ENCODE results near the gene TBKBP1. TPM values are rescaled to one million over a fixed set of nuclear protein-coding genes. Genes with fewer than 3 reads are reported as not detected.

Gene TBKBP1
- total and polyA plus RNA-seq, 12 donors, result 8.4 to 27.9 (median 12.6) TPM

- Histone ChIP-seq H3K4me1 (peaks cover 5 to 54% (median 30%) of the 10 kb centered on the region in 9 donors), H3K27ac (peak overlapping the region in 1 of 10 donors; percentile 67), H3K4me3 (no peak overlapping the region), H3K27me3 (no peaks in the 10 kb centered on the region), H3K9me3 (no peaks in the 10 kb centered on the region), H3K36me3 (peaks cover 0 to 68% (median 9%) of the 10 kb centered on the region in 9 donors)
- 93 to 95% methylated on average over 5 of the region's 5 CpGs for WGBS, 2 donors
- no peak for ATAC-seq
- TF ChIP-seq CTCF (IDR thresholded peaks at IDR 0.05), result no peak
- intact Hi-C loops (cut with DNase I), result loop anchor here in 2 of 10 donors (10.0 kb wide), 1 partner anchor 91 kb away; no protein-coding TSS in a partner anchor
- no peak for DNase-seq
Observed at GRCh38 chr17:47703671-47704070, 9.7 kb downstream of the TBKBP1 start.

- intact Hi-C loops (cut with DNase I), result loop anchor here in 2 of 10 donors (10.0 kb wide), 1 partner anchor 91 kb away; no protein-coding TSS in a partner anchor
- peak overlapping the region in 1 of 10 donors; percentile 67 for H3K27ac ChIP-seq
- no peaks in the 10 kb centered on the region for H3K27me3 ChIP-seq
- WGBS, 2 donors, result 69 to 84% methylated on average over 14 of the region's 14 CpGs
- H3K36me3 ChIP-seq, result peaks cover 0 to 65% (median 8%) of the 10 kb centered on the region in 9 donors
- DNase-seq (no peak), ATAC-seq (no peak)
- TF ChIP-seq CTCF (IDR thresholded peaks at IDR 0.05), result no peak
- H3K4me3 ChIP-seq, result no peak overlapping the region
- no peaks in the 10 kb centered on the region for H3K9me3 ChIP-seq
- peaks cover 5 to 54% (median 30%) of the 10 kb centered on the region in 9 donors for H3K4me1 ChIP-seq
Observed at GRCh38 chr17:47704116-47704515, 10.2 kb downstream of the TBKBP1 start.

GRCh38 chr17:47704736-47705135 lies 10.8 kb downstream of the TBKBP1 start:
- DNase-seq (no peak), ATAC-seq (no peak)
- 60 to 63% methylated on average over 6 of the region's 6 CpGs for WGBS, 2 donors
- no peak for TF ChIP-seq CTCF (IDR thresholded peaks at IDR 0.05)
- Histone ChIP-seq H3K4me1 (peaks cover 5 to 54% (median 30%) of the 10 kb centered on the region in 9 donors), H3K36me3 (peaks cover 0 to 65% (median 3%) of the 10 kb centered on the region in 9 donors), H3K9me3 (no peaks in the 10 kb centered on the region), H3K27ac (peak overlapping the region in 1 of 10 donors; percentile 67), H3K4me3 (no peak overlapping the region), H3K27me3 (no peaks in the 10 kb centered on the region)
- intact Hi-C loops (cut with DNase I), result loop anchor here in 2 of 10 donors (10.0 kb wide), 1 partner anchor 90 kb away; no protein-coding TSS in a partner anchor

GRCh38 chr17:47705536-47706530 lies 11.9 kb downstream of the TBKBP1 start:
- peaks cover 5 to 54% (median 30%) of the 10 kb centered on the region in 9 donors for H3K4me1 ChIP-seq
- TF ChIP-seq CTCF (IDR thresholded peaks at IDR 0.05), result no peak
- intact Hi-C loops (cut with DNase I), result loop anchor here in 2 of 10 donors (10.0 kb wide), 1 partner anchor 89 kb away; no protein-coding TSS in a partner anchor
- H3K4me3 ChIP-seq, result no peak overlapping the region
- DNase-seq (no peak), ATAC-seq (peak in 1 of 8 donors; percentile 6)
- H3K27ac ChIP-seq, result peak overlapping the region in 3 of 10 donors; percentile 15 to 67 (median 31)
- WGBS, 2 donors, result 62 to 66% methylated on average over 12 of the region's 12 CpGs
- peaks cover 0 to 65% (median 6%) of the 10 kb centered on the region in 9 donors for H3K36me3 ChIP-seq
- no peaks in the 10 kb centered on the region for H3K9me3 ChIP-seq
- H3K27me3 ChIP-seq, result no peaks in the 10 kb centered on the region
